Adipose tissue (tissue), 3 donors: ENCODE data around the gene PTPRT. TPM values are rescaled to one million over a fixed set of nuclear protein-coding genes. Genes with fewer than 3 reads are reported as not detected.

ENCODE experiments used
- H3K27ac ChIP-seq: one replicate; pipeline ENCODE4 v1.5.1; 2013; ENCODE audit warnings: low read depth, low read length
- WGBS, 3 donors: extraction: QIAGEN DNeasy Blood & Tissue Kit; methylation state at CpG; one replicate each; pipeline ENCODE4 v1.1.7; 2013; 5-methylcytosine and 5-hydroxymethylcytosine counted together
- polyA plus RNA-seq, 3 donors: library from polyadenylated mRNA; stranded (reverse); fragments of 200-250 nt; gene quantifications; one replicate each; pipeline ENCODE4 v1.2.3, GENCODE V29; 2013
- donor health status: healthy with polysubstance abuse.
- donor health status: Bipolar disorder and iron deficiency.
- donor health status: healthy.

PTPRT gene
- polyA plus RNA-seq, 3 donors, result 0.04 to 0.30 (median 0.11) TPM

- H3K27ac ChIP-seq, result no peak overlapping the region
- WGBS, 3 donors, result 71 to 90% (median 76%) methylated on average over 2 of the region's 2 CpGs
Observed at GRCh38 chr20:42588847-42589246, 600.9 kb downstream of the PTPRT start.

- 32 to 80% (median 69%) methylated on average over 7 of the region's 7 CpGs for WGBS, 3 donors
- no peak overlapping the region for H3K27ac ChIP-seq
Observed at GRCh38 chr20:42587427-42587826, 602.3 kb downstream of the PTPRT start.

DNA sequence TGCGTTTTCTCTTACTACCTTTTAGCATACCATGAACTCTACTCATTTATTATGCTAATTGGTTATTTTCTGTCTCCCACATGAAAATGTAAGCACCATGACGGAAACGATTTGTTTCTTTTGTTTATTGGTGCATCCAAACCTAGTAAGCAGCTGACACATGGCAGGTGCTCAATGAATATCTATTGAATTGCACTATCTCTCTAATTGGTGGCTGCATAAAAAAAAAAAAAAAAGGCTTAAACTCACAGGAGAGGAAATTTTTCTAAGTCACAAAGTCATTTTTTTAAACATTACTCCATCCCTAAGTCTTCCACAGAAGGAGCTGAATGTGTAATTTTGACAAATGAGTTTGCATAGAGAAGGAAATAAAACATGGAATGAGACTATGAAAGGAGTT is 608.4 kb downstream of the PTPRT start:
- H3K27ac ChIP-seq, result no peak overlapping the region
- 69 to 85% (median 85%) methylated on average over 3 of the region's 3 CpGs for WGBS, 3 donors

- 46 to 69% (median 56%) methylated on average over 7 of the region's 7 CpGs for WGBS, 3 donors
- no peak overlapping the region for H3K27ac ChIP-seq
Observed at GRCh38 chr20:42576167-42576566, 613.5 kb downstream of the PTPRT start.

DNA sequence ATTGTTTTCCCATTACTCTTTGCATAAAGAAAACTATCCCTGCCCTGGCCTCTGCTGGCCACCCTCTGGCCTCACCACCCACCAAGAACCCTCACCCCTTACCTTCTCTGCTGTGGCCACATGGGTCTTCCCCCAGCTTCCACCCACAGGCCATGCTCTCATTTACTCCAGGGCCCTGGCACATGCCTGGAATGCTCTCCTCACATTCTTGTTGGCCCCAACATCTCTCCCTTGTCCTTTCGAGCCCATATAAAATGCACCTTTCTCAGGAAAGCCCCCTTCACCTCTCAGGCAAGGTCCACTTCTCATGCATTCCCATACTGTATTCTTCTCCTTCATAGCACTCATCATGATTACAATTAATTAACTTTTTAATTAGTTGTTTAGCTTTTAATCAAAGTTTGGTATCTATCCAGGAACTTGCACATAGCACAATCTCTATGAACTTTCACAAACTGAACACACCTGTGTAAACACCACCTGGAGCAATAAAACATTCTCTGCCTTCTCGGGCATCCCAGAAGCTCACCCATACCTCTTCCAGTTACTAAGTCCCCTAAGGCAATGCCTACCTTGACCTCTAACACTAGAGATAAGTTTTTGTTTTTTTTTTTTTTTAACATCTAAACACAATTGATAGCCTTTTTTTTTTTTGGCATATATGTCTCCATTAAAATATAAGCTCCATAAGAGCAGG is 617.2 kb downstream of the PTPRT start:
- WGBS, 3 donors, result 27 to 71% (median 70%) methylated on average over 2 of the region's 2 CpGs
- no peak overlapping the region for H3K27ac ChIP-seq

DNA sequence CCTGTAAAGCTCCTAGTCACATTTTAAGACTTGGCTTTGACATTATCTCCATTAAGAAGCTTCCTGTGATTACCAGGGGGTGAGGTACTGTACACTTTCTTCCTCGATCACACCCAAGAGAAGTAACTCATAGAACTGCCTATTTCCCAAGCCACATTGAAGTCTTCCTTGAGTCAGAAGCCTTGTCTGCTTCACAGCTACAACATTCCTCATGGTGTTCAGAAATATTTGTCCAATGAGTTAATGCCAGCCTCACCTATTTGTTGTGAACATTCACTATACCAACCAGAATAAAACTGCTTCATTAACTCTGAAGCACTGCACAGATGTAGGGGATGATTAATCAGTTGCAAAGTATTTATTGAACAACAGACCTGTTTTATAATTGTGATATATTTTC is 622.3 kb downstream of the PTPRT start:
- WGBS, 3 donors, result 78 to 88% (median 81%) methylated on average over 1 of the region's 1 CpG
- H3K27ac ChIP-seq, result no peak overlapping the region

- no peak overlapping the region for H3K27ac ChIP-seq
- WGBS, 3 donors, result 56 to 74% (median 65%) methylated on average over 9 of the region's 9 CpGs
Observed at GRCh38 chr20:42565235-42565995, 624.3 kb downstream of the PTPRT start.

DNA sequence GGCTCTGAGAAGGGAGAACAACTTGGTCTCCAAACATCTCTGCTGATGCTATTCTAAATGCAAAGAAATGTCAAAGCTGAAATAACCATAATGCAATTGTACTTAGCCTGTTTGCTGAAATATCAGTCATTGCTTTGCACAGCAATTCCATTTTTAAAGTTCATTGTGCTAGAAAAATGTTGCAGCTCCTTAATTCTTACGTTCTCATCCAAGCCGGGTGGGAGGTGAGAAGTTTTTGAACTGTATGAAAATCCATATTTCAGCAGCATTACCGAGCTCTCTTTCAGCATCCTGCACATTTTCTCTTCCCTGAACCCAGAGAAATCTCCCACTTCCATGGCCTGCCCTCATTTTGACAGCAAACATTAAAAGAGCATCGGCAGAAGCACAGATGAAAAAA is 630.0 kb downstream of the PTPRT start:
- WGBS, 3 donors, result 81 to 90% (median 88%) methylated on average over 4 of the region's 4 CpGs

DNA sequence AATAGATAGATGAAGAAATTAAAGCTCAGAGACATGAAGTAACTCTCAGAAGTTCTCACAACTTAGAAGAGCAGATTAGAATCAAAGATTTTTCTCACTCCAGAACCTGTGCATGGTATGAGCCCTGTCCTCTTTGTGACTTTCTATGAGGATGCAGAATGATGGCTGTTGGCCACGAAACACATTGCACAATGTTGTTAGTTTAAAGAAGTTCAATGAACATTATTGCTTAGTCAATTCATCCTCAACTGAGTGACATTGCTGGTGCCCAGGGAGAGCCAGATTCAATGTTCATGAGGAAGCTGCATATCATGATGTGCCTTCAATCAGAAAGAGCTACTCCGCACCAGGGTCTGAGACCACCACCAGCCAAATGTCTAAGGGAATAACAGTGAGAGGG is 633.1 kb downstream of the PTPRT start:
- no peak overlapping the region for H3K27ac ChIP-seq
- 85 to 91% (median 87%) methylated on average over 2 of the region's 2 CpGs for WGBS, 3 donors

More for the DNA sequence above, 630.0 kb downstream of the PTPRT start:
- H3K27ac ChIP-seq, result no peak overlapping the region

DNA sequence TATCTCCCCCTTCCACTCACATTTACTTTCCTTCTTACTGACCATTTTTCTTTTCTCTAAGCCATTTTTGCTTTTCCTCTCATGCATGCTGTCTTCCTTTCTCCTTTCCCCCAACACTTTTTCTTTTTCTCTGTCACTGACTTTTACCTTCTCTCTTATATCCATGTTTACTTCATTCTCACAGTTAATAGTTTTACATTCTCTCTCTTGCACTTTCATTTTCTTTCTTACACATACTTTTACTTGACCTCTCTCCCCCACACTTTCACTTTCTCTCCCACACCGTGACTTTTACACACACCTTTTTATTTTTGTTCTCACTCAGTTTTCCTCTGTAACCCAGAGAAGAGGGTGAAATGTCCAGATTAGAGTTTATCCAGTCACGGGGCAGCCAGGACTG is 636.3 kb downstream of the PTPRT start:
- H3K27ac ChIP-seq, result no peak overlapping the region
- 35 to 80% (median 38%) methylated on average over 2 of the region's 2 CpGs for WGBS, 3 donors

DNA sequence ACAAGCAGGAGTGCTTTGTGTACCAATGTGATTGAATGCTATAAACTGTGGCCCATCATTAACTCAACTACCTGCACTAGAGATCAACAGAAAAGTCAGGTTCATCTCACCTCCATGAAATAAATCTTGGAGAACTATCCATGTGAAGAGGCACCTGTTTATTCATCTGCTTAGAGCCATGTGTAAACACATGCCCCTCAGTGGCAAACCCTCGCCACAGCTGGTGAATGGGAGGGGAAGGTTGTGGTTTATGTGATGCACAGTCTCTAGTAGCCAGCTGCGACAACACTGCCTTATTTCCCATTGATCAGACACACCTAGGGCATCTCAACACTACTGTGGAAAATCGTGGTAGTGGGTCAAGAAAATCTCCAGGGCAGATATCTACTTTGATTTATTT is 640.2 kb downstream of the PTPRT start:
- no peak overlapping the region for H3K27ac ChIP-seq
- WGBS, 3 donors, result 41 to 67% (median 59%) methylated on average over 3 of the region's 3 CpGs

- WGBS, 3 donors, result 36 to 88% (median 76%) methylated on average over 5 of the region's 5 CpGs
- no peak overlapping the region for H3K27ac ChIP-seq
Observed at GRCh38 chr20:42544926-42545325, 644.8 kb downstream of the PTPRT start.

DNA sequence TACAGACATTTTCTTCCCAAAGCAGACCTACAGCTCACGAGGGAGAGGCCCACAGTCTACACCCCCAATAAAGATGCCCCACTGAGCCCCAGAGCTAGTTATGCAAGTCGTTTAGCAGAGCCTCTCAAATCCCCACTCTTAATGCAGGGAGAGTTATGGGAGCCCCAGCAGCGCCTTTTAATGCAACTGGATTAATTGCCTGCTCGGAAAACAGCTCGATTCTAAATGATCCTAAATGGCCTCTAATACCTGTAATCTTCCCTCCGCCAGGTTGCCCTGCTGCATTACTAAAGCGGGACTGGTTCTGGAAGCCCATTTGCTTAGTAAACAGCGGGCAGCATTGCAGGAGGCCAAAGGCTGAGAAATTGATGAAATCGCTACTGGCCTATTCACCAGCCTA is 656.9 kb downstream of the PTPRT start:
- no peak overlapping the region for H3K27ac ChIP-seq
- WGBS, 3 donors, result 78 to 90% (median 84%) methylated on average over 9 of the region's 9 CpGs

DNA sequence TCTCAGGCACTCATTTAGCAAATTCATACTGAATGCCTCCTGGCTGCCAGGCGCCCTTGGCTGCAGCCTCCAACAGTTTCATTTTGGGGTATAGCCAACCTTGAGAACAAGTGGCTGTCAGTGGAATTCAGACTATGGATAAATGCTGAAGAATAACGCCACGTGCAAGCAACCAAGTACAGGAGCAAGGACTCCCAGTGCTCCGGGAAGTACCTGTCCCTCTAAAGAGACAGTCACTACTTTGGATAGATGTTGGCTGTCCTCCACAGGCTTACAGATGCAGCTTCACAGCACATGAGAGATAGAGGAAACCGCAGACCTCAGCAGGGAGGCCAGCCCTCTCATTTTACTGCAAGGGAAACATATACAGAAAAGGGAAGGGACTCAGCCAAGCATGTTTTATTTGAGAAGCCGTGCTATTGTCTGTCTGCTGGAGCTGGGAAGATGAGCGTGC is 658.2 kb downstream of the PTPRT start:
- WGBS, 3 donors, result 52 to 66% (median 64%) methylated on average over 7 of the region's 7 CpGs
- H3K27ac ChIP-seq, result no peak overlapping the region

- no peak overlapping the region for H3K27ac ChIP-seq
- 14 to 19% (median 15%) methylated on average over 4 of the region's 4 CpGs for whole genome bisulfite sequencing, 3 donors
Observed at GRCh38 chr20:42530855-42531448, 658.8 kb downstream of the PTPRT start.

GRCh38 chr20:42530191-42530590 is 659.5 kb downstream of the PTPRT start:
- WGBS, 3 donors, result 85 to 99% (median 88%) methylated on average over 4 of the region's 4 CpGs
- H3K27ac ChIP-seq, result no peak overlapping the region

DNA sequence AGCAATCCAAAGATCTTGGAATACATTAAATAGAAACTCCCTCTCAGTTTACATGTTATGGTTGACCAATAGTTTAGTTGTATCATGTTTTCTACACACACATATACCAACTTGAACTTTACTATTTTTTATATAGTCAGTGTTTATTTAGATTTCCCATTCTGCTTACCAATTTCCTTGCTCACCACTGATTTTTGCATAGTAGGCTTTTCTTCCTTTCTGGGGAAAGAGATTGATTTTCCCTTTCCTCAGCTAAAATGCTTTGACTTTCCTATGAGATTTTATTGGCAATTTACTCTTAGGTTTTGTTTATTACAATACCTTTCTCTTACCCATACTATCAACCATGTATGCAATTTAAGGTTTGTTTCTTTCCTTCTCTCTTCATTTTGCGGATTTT is 665.6 kb downstream of the PTPRT start:
- H3K27ac ChIP-seq, result no peak overlapping the region
- WGBS, 3 donors, result 67 to 96% (median 86%) methylated on average over 1 of the region's 1 CpG

DNA sequence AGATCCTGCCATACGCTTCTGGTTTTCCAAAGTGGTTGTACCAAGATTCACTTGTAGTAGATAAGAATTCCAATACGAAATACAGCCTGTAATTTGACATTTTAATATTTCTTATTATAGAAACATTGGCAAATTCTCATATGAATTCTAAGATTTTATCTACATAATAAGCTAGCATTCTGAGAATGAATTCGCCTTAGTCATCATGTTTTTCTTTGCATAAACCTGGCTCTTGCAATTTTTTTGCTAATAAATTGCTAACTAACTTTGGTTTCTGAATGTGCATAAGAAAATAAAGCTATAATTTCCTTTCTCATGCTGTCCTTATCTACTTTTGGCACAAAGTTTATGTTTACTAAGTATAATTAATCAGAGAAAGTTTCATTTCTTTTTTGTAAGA is 673.0 kb downstream of the PTPRT start:
- 51 to 77% (median 64%) methylated on average over 3 of the region's 3 CpGs for WGBS, 3 donors
- H3K27ac ChIP-seq, result no peak overlapping the region

GRCh38 chr20:42510686-42511085 is 679.0 kb downstream of the PTPRT start:
- no peak overlapping the region for H3K27ac ChIP-seq
- WGBS, 3 donors, result 78 to 86% (median 79%) methylated on average over 4 of the region's 4 CpGs
